HEK293T (cell line): Measurements from ENCODE around the gene MAK.

Experiments used
- BHLHE40 ChIP-seq: fragments of 450-650 bp; IDR thresholded peaks from 2 replicates; pipeline ENCODE4 v1.6.1; 2016; ENCODE audit warnings: mild to moderate bottlenecking, moderate library complexity, borderline replicate concordance
- CTBP1 ChIP-seq: fragments of 450-650 bp; IDR thresholded peaks from 2 replicates; pipeline ENCODE4 v1.6.1; 2016; ENCODE audit warnings: borderline replicate concordance
- ELF4 ChIP-seq: fragments of 450-650 bp; IDR thresholded peaks from 2 replicates; pipeline ENCODE4 v1.6.1; 2017; ENCODE audit warnings: antibody characterized with exemption
- FOXK2 ChIP-seq: fragments of 450-650 bp; IDR thresholded peaks from 2 replicates; pipeline ENCODE4 v1.6.1; 2016; ENCODE audit warnings: mild to moderate bottlenecking
- LEF1 ChIP-seq: fragments of 450-650 bp; IDR thresholded peaks from 2 replicates; pipeline ENCODE4 v1.6.1; 2017; ENCODE audit warnings: mild to moderate bottlenecking, borderline replicate concordance
- SP1 ChIP-seq: fragments of 450-650 bp; IDR thresholded peaks from 2 replicates; pipeline ENCODE4 v1.6.1; 2017
- SUZ12 ChIP-seq: fragments of 450-650 bp; IDR thresholded peaks from 2 replicates; pipeline ENCODE4 v1.6.1; 2016; ENCODE audit warnings: mild to moderate bottlenecking
- ZNF384 ChIP-seq: fragments of 450-650 bp; IDR thresholded peaks from 2 replicates; pipeline ENCODE4 v1.6.1; 2016

DNA sequence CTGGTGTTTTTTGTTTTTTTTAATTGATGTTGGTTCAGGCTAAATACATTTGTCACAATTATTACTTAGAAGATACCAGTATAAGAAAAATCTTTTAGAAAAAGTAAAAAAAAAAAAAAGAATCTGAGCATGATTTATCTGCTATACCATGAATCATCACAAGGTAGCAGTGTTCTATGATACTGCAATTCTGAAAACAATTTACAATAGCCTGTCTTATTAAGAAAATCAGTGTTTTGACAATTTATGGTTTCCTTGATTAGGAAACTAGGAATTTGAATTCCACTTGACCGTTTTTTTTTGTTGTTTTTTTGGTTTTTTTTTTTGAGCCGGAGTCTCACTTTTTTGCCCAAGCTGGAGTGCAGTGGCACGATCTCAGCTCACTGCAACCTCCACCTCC, 9.3 kb upstream of the MAK start:
- TF ChIP-seq CTBP1 (no peak), SP1 (no peak), ZNF384 (peak; percentile 89), LEF1 (no peak), FOXK2 (no peak), BHLHE40 (no peak), ELF4 (no peak), SUZ12 (no peak)
